Measurements from ENCODE around the gene TANGO6.
A peak's percentile ranks its signal among the peaks of the same experiment; 100 is the strongest.
"Not testable (repeated sequence)": the region's sequence is repeated elsewhere in the genome, so short reads cannot be mapped to it uniquely, and the experiment has no call there.

The TANGO6 gene

GRCh38 chr16:68972013-68972412 is 128.7 kb downstream of the TANGO6 start:
- no peak for DNase-seq (ENCODE audit: low spot score)

- DNase-seq (ENCODE audit: low spot score) = no peak
These were observed 129.4 kb downstream of the TANGO6 start for GRCh38 chr16:68972720-68973119.

GRCh38 chr16:68973611-68974120 is 130.3 kb downstream of the TANGO6 start:
- DNase-seq (ENCODE audit: low spot score) = no peak

GRCh38 chr16:68978303-68978954 is 135.1 kb downstream of the TANGO6 start:
- DNase-seq (ENCODE audit: low spot score) = no peak

GRCh38 chr16:68980695-68981315 is 137.5 kb downstream of the TANGO6 start:
- DNase-seq (ENCODE audit: low spot score) = no peak

GRCh38 chr16:68981971-68982370 is 138.6 kb downstream of the TANGO6 start:
- DNase-seq (ENCODE audit: low spot score) = no peak

GRCh38 chr16:68984467-68984866 is 141.1 kb downstream of the TANGO6 start:
- no peak for DNase-seq (ENCODE audit: low spot score)

GRCh38 chr16:68985268-68985667 is 141.9 kb downstream of the TANGO6 start:
- no peak for DNase-seq (ENCODE audit: low spot score)

- DNase-seq (ENCODE audit: low spot score) = no peak
These were observed 142.5 kb downstream of the TANGO6 start for GRCh38 chr16:68985855-68986254.

- DNase-seq (ENCODE audit: low spot score) = no peak
These were observed 144.6 kb downstream of the TANGO6 start for GRCh38 chr16:68987734-68988457.

- not testable (repeated sequence) for DNase-seq (ENCODE audit: low spot score)
These were observed 147.0 kb downstream of the TANGO6 start for GRCh38 chr16:68990172-68990845.

GRCh38 chr16:68991075-68991474 is 147.7 kb downstream of the TANGO6 start:
- no peak for DNase-seq (ENCODE audit: low spot score)

- no peak for DNase-seq (ENCODE audit: low spot score)
These were observed 149.2 kb downstream of the TANGO6 start for GRCh38 chr16:68992521-68992920.

- no peak for DNase-seq (ENCODE audit: low spot score)
These were observed 150.1 kb downstream of the TANGO6 start for GRCh38 chr16:68993456-68993855.

- no peak for DNase-seq (ENCODE audit: low spot score)
These were observed 150.6 kb downstream of the TANGO6 start for GRCh38 chr16:68993885-68994284.

- DNase-seq (ENCODE audit: low spot score) = no peak
These were observed 151.0 kb downstream of the TANGO6 start for GRCh38 chr16:68994324-68994723.

GRCh38 chr16:68995011-68995504 is 151.7 kb downstream of the TANGO6 start:
- DNase-seq (ENCODE audit: low spot score) = no peak

GRCh38 chr16:68997564-68997963 is 154.2 kb downstream of the TANGO6 start:
- no peak for DNase-seq (ENCODE audit: low spot score)

GRCh38 chr16:68999114-68999513 is 155.8 kb downstream of the TANGO6 start:
- DNase-seq (ENCODE audit: low spot score) = no peak

- no peak for DNase-seq (ENCODE audit: low spot score)
These were observed 160.2 kb downstream of the TANGO6 start for GRCh38 chr16:69003500-69003899.

- DNase-seq (ENCODE audit: low spot score) = peak; percentile 7
These were observed 162.5 kb downstream of the TANGO6 start for GRCh38 chr16:69005641-69006355.

- DNase-seq (ENCODE audit: low spot score) = no peak
These were observed 169.6 kb downstream of the TANGO6 start for GRCh38 chr16:69012906-69013305.
